Esophagus squamous epithelium (tissue), 4 donors: ENCODE measurements around the gene SAP25.

Source experiments
- CTCF ChIP-seq, 6 experiments: fragments of 450-650 bp in 4 of 6; fragments of 200-600 bp in 2 of 6; sonication (generic) in 2 of 6; IDR thresholded peaks; one replicate each; pipeline ENCODE4 v1.5.1; 2016 to 2019; ENCODE audit warnings: antibody characterized with exemption in 6 of 6, mild to moderate bottlenecking in 4 of 6, moderate library complexity in 4 of 6
- POLR2A ChIP-seq, 4 donors: fragments of 450-650 bp; IDR thresholded peaks; one replicate each; pipeline ENCODE4 v1.6.1; 2017; ENCODE audit warnings: antibody characterized with exemption in 4 of 4, mild to moderate bottlenecking in 4 of 4, moderate library complexity in 3 of 4

- no peak for TF ChIP-seq CTCF (IDR thresholded peaks at IDR 0.05)
- TF ChIP-seq POLR2A (IDR thresholded peaks at IDR 0.05): no peak
Measured at GRCh38 chr7:100546926-100547800, 26.5 kb downstream of the SAP25 start.
